GM23338 (cell line): ENCODE results near the gene MGAT5. TPM values are rescaled to one million over a fixed set of nuclear protein-coding genes. Genes with fewer than 3 reads are reported as not detected.

Experiments
- ATAC-seq: fragments of 200-7000 bp; cut with Tn5 transposase; 3 replicates; pipeline ENCODE4 v1.9.1; 2020
- DNase-seq: peaks from one replicate; pipeline ENCODE4 v3.0.0-alpha.2; 2015; ENCODE audit warnings: low spot score
- H2AFZ ChIP-seq: fragments of 200-600 bp; sonication (generic); 2 replicates; pipeline ENCODE4 v1.8.0; 2016; ENCODE audit warnings: antibody characterized with exemption, mild to moderate bottlenecking, moderate library complexity
- H3F3A ChIP-seq: fragments of 200-600 bp; sonication (generic); replicated peaks from 2 replicates; pipeline ENCODE4 v1.8.0; 2017; ENCODE audit warnings: antibody characterized with exemption, mixed run types, low read depth
- H3K27ac ChIP-seq: fragments of 200-600 bp; sonication (generic); 2 replicates; pipeline ENCODE4 v1.6.1; 2016; ENCODE audit warnings: low read depth
- H3K27me3 ChIP-seq: fragments of 200-600 bp; sonication (generic); 2 replicates; pipeline ENCODE4 v1.8.0; 2016; ENCODE audit warnings: mild to moderate bottlenecking, mixed run types, moderate library complexity; ENCODE audit not compliant: insufficient read depth
- H3K36me3 ChIP-seq: fragments of 200-600 bp; sonication (generic); 2 replicates; pipeline ENCODE4 v1.8.0; 2016; ENCODE audit warnings: mild to moderate bottlenecking; ENCODE audit not compliant: insufficient read depth
- H3K4me1 ChIP-seq: fragments of 200-600 bp; sonication (generic); 2 replicates; pipeline ENCODE4 v1.8.0; 2016; ENCODE audit warnings: mild to moderate bottlenecking, moderate library complexity; ENCODE audit not compliant: insufficient read depth
- H3K4me2 ChIP-seq: fragments of 200-600 bp; sonication (generic); 2 replicates; pipeline ENCODE4 v1.7.1; 2017; ENCODE audit warnings: mixed run types
- H3K4me3 ChIP-seq: fragments of 200-600 bp; sonication (generic); 2 replicates; pipeline ENCODE4 v1.6.1; 2016; ENCODE audit warnings: mixed run types
- H3K79me2 ChIP-seq: fragments of 200-600 bp; sonication (generic); replicated peaks from 2 replicates; pipeline ENCODE4 v1.8.0; 2017; ENCODE audit warnings: mild to moderate bottlenecking; ENCODE audit not compliant: insufficient read depth
- H3K9me2 ChIP-seq: fragments of 200-600 bp; sonication (generic); 2 replicates; pipeline ENCODE4 v1.8.0; 2017; ENCODE audit not compliant: insufficient read depth
- H4K20me1 ChIP-seq: fragments of 200-600 bp; sonication (generic); replicated peaks from 2 replicates; pipeline ENCODE4 v1.8.0; 2017; ENCODE audit warnings: mild to moderate bottlenecking; ENCODE audit not compliant: insufficient read depth
- H3K27ac Mint-ChIP-seq: 2 replicates; pipeline ENCODE4 v1.8.0; 2020; ENCODE audit warnings: inconsistent platforms, mild to moderate bottlenecking, moderate library complexity, mixed read lengths
- H3K27me3 Mint-ChIP-seq: 3 replicates; pipeline ENCODE4 v1.8.0; 2022; ENCODE audit warnings: low read depth, mild to moderate bottlenecking, moderate library complexity, mixed read lengths, inconsistent platforms; ENCODE audit not compliant: insufficient read depth, poor library complexity
- H3K36me3 Mint-ChIP-seq: 3 replicates; pipeline ENCODE4 v1.8.0; 2021; ENCODE audit warnings: low read depth, mild to moderate bottlenecking, inconsistent platforms, moderate library complexity, mixed read lengths
- H3K4me1 Mint-ChIP-seq: 3 replicates; pipeline ENCODE4 v1.8.0; 2020; ENCODE audit warnings: mild to moderate bottlenecking, inconsistent platforms, mixed read lengths
- H3K4me3 Mint-ChIP-seq: 3 replicates; pipeline ENCODE4 v1.8.0; 2021; ENCODE audit warnings: moderate library complexity, mild to moderate bottlenecking, inconsistent platforms, mixed read lengths
- H3K9me3 Mint-ChIP-seq: 3 replicates; pipeline ENCODE4 v1.8.0; 2020; ENCODE audit warnings: moderate library complexity, mild to moderate bottlenecking, inconsistent platforms, mixed read lengths
- EZH2 ChIP-seq: fragments of 200-600 bp; sonication (generic); IDR thresholded peaks from one replicate; pipeline ENCODE4 v1.8.0; 2017; ENCODE audit warnings: antibody characterized with exemption, mild to moderate bottlenecking, low read depth; ENCODE audit not compliant: unreplicated experiment
- JUNB ChIP-seq: IDR thresholded peaks from one replicate; pipeline ENCODE4 v1.6.1; 2016; ENCODE audit warnings: antibody characterized with exemption; ENCODE audit not compliant: unreplicated experiment
- POLR2AphosphoS5 ChIP-seq: IDR thresholded peaks from 2 replicates; pipeline ENCODE4 v1.6.1; 2016; ENCODE audit warnings: antibody characterized with exemption, low read depth
- polyA plus RNA-seq: library from polyadenylated mRNA; unstranded; fragments of >200 nt; fragmentation: Nextera tagmentation; extraction: Ambion mirVana; gene quantifications from 2 replicates; pipeline ENCODE4 v1.2.1, GENCODE V29; 2016
- total RNA-seq: library from RNA; depleted of rRNA; stranded (reverse); fragments of >200 nt; shearing (Covaris generic); gene quantifications from 2 replicates; pipeline ENCODE4 v1.2.3, GENCODE V29; 2014
- TF ChIP-seq, protein P1 (sequence below): fragments of 250-450 bp; sonication (Bioruptor Pico); IDR thresholded peaks from 2 replicates; pipeline ENCODE4 v1.5.0; 2020; ENCODE audit warnings: mild to moderate bottlenecking, moderate library complexity
- TF ChIP-seq, protein P2 (sequence below): IDR thresholded peaks from 2 replicates; pipeline ENCODE4 v1.6.1; 2016; ENCODE audit warnings: antibody characterized with exemption

Gene MGAT5
- total and polyA plus RNA-seq, 2 experiments from 2014 or later, result 4.6 to 27.6 TPM

DNA sequence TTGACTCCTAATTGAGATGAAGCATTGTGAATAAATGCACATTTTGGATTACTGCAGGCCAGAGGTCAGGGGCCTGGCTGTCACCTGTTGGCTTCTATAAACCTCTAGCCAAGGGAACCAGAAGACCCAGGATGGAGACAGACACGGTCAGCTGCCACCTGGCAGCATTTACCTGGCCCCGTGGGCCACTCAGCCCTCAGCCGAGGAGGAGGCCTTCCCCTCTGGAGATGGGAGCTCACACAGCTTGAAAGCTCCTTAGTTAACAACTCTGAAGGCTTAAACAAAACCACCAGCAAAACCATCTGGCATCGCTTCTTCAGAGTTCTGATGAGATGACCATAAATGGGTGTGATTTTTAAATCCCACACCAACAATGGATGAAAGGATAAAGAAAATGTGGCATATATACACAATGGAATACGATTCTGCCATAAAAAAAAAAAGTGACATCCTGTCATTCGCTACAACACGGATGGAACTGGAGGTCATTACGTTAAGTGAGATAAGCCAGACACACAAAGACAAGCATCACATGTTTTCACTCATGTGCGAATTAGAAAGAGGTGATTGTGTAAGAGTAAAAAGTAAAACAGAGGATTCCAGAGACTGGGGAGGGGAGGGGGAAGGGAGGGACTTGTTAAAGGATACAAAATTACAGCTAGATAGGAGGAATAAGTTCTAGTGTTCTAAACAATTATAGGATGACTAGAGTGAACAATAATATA is 246.5 kb downstream of the MGAT5 start:
- peak; percentile 67 for ATAC-seq
- Mint-ChIP-seq H3K4me3 (no peak overlapping the region), H3K36me3 (no peaks in the 10 kb centered on the region), H3K9me3 (no peaks in the 10 kb centered on the region), H3K27me3 (peaks cover 4% of the 10 kb centered on the region), H3K27ac (no peak overlapping the region), H3K4me1 (peaks cover 11% of the 10 kb centered on the region)
- TF ChIP-seq, protein P1, sequence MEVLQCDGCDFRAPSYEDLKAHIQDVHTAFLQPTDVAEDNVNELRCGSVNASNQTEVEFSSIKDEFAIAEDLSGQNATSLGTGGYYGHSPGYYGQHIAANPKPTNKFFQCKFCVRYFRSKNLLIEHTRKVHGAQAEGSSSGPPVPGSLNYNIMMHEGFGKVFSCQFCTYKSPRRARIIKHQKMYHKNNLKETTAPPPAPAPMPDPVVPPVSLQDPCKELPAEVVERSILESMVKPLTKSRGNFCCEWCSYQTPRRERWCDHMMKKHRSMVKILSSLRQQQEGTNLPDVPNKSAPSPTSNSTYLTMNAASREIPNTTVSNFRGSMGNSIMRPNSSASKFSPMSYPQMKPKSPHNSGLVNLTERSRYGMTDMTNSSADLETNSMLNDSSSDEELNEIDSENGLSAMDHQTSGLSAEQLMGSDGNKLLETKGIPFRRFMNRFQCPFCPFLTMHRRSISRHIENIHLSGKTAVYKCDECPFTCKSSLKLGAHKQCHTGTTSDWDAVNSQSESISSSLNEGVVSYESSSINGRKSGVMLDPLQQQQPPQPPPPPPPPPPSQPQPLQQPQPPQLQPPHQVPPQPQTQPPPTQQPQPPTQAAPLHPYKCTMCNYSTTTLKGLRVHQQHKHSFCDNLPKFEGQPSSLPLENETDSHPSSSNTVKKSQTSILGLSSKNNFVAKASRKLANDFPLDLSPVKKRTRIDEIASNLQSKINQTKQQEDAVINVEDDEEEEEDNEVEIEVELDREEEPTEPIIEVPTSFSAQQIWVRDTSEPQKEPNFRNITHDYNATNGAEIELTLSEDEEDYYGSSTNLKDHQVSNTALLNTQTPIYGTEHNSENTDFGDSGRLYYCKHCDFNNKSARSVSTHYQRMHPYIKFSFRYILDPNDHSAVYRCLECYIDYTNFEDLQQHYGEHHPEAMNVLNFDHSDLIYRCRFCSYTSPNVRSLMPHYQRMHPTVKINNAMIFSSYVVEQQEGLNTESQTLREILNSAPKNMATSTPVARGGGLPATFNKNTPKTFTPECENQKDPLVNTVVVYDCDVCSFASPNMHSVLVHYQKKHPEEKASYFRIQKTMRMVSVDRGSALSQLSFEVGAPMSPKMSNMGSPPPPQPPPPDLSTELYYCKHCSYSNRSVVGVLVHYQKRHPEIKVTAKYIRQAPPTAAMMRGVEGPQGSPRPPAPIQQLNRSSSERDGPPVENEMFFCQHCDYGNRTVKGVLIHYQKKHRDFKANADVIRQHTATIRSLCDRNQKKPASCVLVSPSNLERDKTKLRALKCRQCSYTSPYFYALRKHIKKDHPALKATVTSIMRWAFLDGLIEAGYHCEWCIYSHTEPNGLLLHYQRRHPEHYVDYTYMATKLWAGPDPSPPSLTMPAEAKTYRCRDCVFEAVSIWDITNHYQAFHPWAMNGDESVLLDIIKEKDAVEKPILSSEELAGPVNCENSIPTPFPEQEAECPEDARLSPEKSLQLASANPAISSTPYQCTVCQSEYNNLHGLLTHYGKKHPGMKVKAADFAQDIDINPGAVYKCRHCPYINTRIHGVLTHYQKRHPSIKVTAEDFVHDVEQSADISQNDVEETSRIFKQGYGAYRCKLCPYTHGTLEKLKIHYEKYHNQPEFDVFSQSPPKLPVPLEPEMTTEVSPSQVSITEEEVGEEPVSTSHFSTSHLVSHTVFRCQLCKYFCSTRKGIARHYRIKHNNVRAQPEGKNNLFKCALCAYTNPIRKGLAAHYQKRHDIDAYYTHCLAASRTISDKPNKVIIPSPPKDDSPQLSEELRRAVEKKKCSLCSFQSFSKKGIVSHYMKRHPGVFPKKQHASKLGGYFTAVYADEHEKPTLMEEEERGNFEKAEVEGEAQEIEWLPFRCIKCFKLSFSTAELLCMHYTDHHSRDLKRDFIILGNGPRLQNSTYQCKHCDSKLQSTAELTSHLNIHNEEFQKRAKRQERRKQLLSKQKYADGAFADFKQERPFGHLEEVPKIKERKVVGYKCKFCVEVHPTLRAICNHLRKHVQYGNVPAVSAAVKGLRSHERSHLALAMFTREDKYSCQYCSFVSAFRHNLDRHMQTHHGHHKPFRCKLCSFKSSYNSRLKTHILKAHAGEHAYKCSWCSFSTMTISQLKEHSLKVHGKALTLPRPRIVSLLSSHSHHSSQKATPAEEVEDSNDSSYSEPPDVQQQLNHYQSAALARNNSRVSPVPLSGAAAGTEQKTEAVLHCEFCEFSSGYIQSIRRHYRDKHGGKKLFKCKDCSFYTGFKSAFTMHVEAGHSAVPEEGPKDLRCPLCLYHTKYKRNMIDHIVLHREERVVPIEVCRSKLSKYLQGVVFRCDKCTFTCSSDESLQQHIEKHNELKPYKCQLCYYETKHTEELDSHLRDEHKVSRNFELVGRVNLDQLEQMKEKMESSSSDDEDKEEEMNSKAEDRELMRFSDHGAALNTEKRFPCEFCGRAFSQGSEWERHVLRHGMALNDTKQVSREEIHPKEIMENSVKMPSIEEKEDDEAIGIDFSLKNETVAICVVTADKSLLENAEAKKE (CRISPR knock-in tag), result peak; percentile 10; the same call in 1 of the 2 replicates
- TF ChIP-seq POLR2AphosphoS5, result no peak
- Histone ChIP-seq H3F3A (no peaks in the 10 kb centered on the region), H3K36me3 (no peaks in the 10 kb centered on the region), H3K4me2 (no peak overlapping the region), H3K27ac (no peak overlapping the region), H4K20me1 (no peaks in the 10 kb centered on the region), H3K4me3 (no peak overlapping the region), H3K9me2 (peaks cover 4% of the 10 kb centered on the region; the same call in 1 of the 2 replicates), H3K79me2 (no peaks in the 10 kb centered on the region), H3K4me1 (peaks cover 8% of the 10 kb centered on the region), H3K27me3 (no peaks in the 10 kb centered on the region), H2AFZ (no peak overlapping the region)
- no peak for DNase-seq

DNA sequence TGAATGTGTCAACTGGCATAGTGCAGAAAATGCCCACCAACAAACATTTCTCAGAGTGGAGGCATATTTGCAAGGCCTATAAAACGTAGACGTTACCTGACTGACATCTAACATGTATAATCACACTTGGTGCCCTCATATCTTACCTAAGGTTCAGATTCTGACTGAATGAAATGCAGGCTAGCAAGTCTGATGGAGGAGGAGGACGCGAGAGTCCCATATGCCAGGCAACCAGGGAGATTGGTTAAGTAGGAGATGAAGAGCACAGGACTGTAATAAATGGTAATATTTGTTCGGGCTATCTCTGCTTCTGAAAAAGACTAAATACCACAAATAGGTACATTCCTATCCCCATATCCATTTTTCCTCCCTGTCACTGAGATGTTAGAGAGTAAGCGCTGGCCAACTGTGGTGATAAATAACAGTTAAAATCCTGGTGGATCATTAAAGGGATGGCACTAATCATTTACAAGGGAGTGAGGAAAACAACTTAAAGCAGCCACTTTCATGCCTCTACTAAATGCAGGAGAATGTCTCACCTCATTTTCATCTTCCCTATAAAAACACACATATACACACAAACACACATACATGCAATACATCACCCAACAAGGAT is 247.7 kb downstream of the MGAT5 start:
- no peaks in the 10 kb centered on the region for H3F3A ChIP-seq

More for the DNA sequence above, 247.7 kb downstream of the MGAT5 start:
- Mint-ChIP-seq H3K27ac (no peak overlapping the region), H3K36me3 (no peaks in the 10 kb centered on the region), H3K4me1 (peaks cover 11% of the 10 kb centered on the region), H3K9me3 (no peaks in the 10 kb centered on the region), H3K4me3 (no peak overlapping the region), H3K27me3 (peaks cover 4% of the 10 kb centered on the region)
- Histone ChIP-seq H3K4me3 (no peak overlapping the region), H3K4me1 (peaks cover 8% of the 10 kb centered on the region), H2AFZ (no peak overlapping the region), H3K4me2 (no peak overlapping the region), H3K9me2 (peaks cover 4% of the 10 kb centered on the region; the same call in 1 of the 2 replicates), H3K27ac (no peak overlapping the region), H3K79me2 (no peaks in the 10 kb centered on the region), H4K20me1 (no peaks in the 10 kb centered on the region), H3K36me3 (no peaks in the 10 kb centered on the region), H3K27me3 (no peaks in the 10 kb centered on the region)
- ATAC-seq, result no peak
- TF ChIP-seq EZH2, result no peak
- TF ChIP-seq JUNB, result no peak
- TF ChIP-seq, protein P2, sequence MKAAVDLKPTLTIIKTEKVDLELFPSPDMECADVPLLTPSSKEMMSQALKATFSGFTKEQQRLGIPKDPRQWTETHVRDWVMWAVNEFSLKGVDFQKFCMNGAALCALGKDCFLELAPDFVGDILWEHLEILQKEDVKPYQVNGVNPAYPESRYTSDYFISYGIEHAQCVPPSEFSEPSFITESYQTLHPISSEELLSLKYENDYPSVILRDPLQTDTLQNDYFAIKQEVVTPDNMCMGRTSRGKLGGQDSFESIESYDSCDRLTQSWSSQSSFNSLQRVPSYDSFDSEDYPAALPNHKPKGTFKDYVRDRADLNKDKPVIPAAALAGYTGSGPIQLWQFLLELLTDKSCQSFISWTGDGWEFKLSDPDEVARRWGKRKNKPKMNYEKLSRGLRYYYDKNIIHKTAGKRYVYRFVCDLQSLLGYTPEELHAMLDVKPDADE, result no peak
- DNase-seq, result no peak
